ENCODE measurements around the gene OR2A7. TPM values are rescaled to one million over a fixed set of nuclear protein-coding genes. Genes with fewer than 3 reads are reported as not detected.

The OR2A7 gene, protein sequence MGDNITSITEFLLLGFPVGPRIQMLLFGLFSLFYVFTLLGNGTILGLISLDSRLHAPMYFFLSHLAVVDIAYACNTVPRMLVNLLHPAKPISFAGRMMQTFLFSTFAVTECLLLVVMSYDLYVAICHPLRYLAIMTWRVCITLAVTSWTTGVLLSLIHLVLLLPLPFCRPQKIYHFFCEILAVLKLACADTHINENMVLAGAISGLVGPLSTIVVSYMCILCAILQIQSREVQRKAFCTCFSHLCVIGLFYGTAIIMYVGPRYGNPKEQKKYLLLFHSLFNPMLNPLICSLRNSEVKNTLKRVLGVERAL
- total RNA-seq = 0.46 TPM in 1 of 2 replicates, not detected in the other

DNA sequence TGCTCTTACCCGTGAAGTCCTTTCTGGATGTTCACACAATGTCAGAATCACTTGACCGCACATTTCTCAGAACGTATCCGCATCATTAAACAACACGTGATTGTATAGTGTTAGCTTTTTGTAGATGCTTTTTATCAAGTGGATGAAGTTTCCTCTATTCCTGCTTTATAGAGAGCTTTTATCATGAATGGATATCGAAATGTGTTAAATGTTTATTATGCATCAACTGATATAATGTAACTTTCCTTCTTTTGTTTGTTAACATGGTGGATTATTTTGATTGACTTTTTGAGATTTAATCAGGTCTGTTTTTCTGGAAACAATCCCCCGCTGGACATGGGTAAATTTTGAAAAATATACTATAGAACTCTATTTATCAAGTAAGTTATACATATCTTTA is at the start of gene OR2A7:
TSS of gene OR2A7 (minus strand) at position 101 of the 400 bp plus-strand sequence. CDS start 5,164 bp downstream, outside the sequence.

DNA sequence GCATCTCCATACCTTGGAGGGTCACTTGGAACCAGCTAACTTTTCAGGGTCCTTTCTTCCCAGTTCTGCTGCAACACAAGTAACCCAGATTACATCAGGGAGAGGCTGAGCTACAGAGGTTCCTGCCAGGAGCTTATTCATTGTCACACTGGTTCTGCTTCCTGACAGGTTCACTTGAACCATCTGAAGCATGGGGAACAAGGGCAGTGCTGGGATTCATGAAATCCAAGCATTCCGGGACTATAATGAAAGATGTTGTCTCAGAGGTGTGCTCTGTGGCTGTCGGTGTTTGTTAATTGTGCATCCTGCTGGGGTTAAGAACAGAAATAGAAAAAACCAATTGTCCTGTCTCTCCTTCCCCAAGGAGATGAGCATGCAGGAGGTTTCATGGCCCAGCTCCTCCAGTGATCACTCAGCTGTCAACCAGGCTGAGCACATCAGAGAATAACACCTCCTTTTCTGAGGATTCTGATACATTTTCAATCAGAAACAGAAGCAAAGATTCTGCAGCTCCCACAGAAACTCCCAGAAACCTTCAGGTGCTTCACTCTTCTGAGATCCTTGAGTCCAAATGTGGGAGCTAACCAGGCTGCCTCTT is 47.4 kb upstream of the OR2A7 start, which contains the start of gene OR2A1:
TSS of gene OR2A1 (plus strand) at position 548 of the 598 bp plus-strand sequence. CDS start 5,706 bp downstream, outside the sequence.

DNA sequence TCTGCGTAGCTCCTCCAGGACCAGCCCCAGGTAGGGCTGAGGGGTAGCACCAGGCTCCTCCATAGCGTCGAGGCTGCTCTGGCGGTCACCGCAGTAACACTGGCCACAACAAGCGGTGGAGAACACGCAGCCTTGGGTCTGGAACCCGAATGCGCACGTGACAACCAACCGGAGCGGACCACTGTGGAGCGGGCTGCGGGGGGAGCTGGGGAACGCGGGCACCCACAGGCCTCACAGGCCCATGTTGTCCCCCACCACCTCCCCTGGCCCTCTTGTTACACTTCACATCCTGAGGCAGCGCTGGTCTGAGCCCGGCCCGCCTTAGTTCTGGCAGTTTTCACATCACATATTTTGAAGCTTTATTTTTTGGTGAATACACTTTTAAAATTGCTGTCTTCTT is 4.6 kb upstream of the OR2A7 start, which contains the start of gene CTAGE8:
TSS of gene CTAGE8 (minus strand) at position 101 of the 400 bp plus-strand sequence. CDS start at position 63, 38 bp downstream.

DNA sequence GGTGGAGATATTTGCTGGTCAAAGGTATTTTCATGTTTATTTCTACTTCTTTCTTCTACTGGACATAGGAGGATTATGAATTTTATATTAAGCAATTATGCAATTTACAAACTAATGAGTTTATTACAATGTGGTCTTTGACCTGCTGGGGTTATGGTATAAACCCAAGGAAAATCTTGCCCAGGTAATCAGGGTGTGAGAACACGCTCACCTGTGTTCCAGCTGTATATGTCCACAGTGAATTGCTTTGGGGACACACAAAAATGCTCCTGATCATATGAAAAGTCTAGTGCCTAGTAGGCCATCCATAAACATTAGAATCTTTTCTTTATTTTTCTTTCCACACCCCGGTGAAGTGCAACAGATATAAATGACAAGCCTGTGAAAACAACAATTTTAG is 25.2 kb downstream of the OR2A7 start, which contains the start of gene OR2A42:
TSS of gene OR2A42 (minus strand) at position 241 of the 400 bp plus-strand sequence. CDS start 6,762 bp downstream, outside the sequence.

Other genes starting within 250 kb of the OR2A7 start
- gene OR2A5, start 215.8 kb downstream of the OR2A7 start, total RNA-seq = not detected in 2 replicates
- not detected in 2 replicates for gene OR2A25, start 195.0 kb downstream of the OR2A7 start, total RNA-seq
- gene OR2A12, start 178.5 kb downstream of the OR2A7 start, total RNA-seq = not detected in 2 replicates
- gene OR2A2, start 155.2 kb downstream of the OR2A7 start, total RNA-seq = not detected in 2 replicates
- not detected in 2 replicates for gene OR2A14, start 141.6 kb downstream of the OR2A7 start, total RNA-seq
- gene CTAGE4, start 81.3 kb downstream of the OR2A7 start, total RNA-seq = 0.30 TPM in 1 of 2 replicates, not detected in the other
- gene ARHGEF35, start 69.0 kb downstream of the OR2A7 start, total RNA-seq = 0.32 and 0.91 TPM in 2 replicates
- gene OR2A42, start 25.2 kb downstream of the OR2A7 start, total RNA-seq = not detected in 2 replicates
- 0.15 and 0.65 TPM in 2 replicates for gene CTAGE8, start 4.5 kb upstream of the OR2A7 start, total RNA-seq
- gene OR2A1, start 47.6 kb upstream of the OR2A7 start, total RNA-seq = under 0.01 TPM in 2 replicates
- 0.76 and 0.97 TPM in 2 replicates for gene ARHGEF5, start 90.6 kb upstream of the OR2A7 start, total RNA-seq
- not detected in 2 replicates for gene NOBOX, start 138.9 kb upstream of the OR2A7 start, total RNA-seq

All from epithelial cell of umbilical artery (primary cell).